Esophagus squamous epithelium (tissue), 4 donors: ENCODE results near the gene RASGRF2.
"Not testable (repeated sequence)": the region's sequence is repeated elsewhere in the genome, so short reads cannot be mapped to it uniquely, and the experiment has no call there.

Source experiments
- POLR2A ChIP-seq, 4 donors: fragments of 450-650 bp; IDR thresholded peaks; one replicate each; pipeline ENCODE4 v1.6.1; 2017; ENCODE audit warnings: antibody characterized with exemption in 4 of 4, mild to moderate bottlenecking in 4 of 4, moderate library complexity in 3 of 4
- TF ChIP-seq, protein P1 (sequence below), 6 experiments: fragments of 450-650 bp in 4 of 6; fragments of 200-600 bp in 2 of 6; sonication (generic) in 2 of 6; IDR thresholded peaks; one replicate each; pipeline ENCODE4 v1.5.1; 2016 to 2019; ENCODE audit warnings: antibody characterized with exemption in 6 of 6, mild to moderate bottlenecking in 4 of 6, moderate library complexity in 4 of 6

DNA sequence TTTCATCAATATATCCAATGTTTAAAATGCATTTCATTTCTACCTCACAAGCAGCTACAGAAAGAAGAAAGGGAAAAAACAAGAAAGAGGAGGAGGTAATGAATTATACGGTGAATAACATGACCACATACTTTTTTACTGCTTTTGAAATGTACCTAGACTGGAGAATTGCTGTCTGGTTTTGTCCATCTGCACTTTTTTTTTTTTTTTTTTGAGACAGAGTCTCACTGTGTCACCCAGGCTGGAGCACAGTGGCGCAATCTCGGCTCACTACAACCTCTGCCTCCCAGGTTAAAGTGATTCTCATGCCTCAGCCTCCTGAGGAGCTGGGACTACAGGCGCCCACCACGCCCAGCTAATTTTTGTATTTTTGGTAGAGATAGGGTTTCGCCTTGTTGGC is 58.4 kb downstream of the RASGRF2 start:
- TF ChIP-seq, protein P1, sequence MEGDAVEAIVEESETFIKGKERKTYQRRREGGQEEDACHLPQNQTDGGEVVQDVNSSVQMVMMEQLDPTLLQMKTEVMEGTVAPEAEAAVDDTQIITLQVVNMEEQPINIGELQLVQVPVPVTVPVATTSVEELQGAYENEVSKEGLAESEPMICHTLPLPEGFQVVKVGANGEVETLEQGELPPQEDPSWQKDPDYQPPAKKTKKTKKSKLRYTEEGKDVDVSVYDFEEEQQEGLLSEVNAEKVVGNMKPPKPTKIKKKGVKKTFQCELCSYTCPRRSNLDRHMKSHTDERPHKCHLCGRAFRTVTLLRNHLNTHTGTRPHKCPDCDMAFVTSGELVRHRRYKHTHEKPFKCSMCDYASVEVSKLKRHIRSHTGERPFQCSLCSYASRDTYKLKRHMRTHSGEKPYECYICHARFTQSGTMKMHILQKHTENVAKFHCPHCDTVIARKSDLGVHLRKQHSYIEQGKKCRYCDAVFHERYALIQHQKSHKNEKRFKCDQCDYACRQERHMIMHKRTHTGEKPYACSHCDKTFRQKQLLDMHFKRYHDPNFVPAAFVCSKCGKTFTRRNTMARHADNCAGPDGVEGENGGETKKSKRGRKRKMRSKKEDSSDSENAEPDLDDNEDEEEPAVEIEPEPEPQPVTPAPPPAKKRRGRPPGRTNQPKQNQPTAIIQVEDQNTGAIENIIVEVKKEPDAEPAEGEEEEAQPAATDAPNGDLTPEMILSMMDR (IDR thresholded peaks at IDR 0.05) = not testable (repeated sequence)
- not testable (repeated sequence) for TF ChIP-seq POLR2A (IDR thresholded peaks at IDR 0.05)
